Activated CD4-positive, alpha-beta memory T cell treated with anti-CD3 and anti-CD28 coated beads for 36 hours (primary cell): ENCODE results near the gene C3. TPM values are rescaled to one million over a fixed set of nuclear protein-coding genes. Genes with fewer than 3 reads are reported as not detected.
A peak's percentile ranks its signal among the peaks of the same experiment; 100 is the strongest.

Experiments used
- CTCF ChIA-PET: fragments of 350-600 bp; sonication (Branson Sonifier 250); formaldehyde crosslinking; loops from one replicate; lab custom pipeline; 2021; ENCODE audit warnings: antibody characterized with exemption, inconsistent platforms; lab: Charles Lee
- POLR2A ChIA-PET: fragments of 350-600 bp; sonication (Branson Sonifier 250); formaldehyde crosslinking; loops from one replicate; lab custom pipeline; 2021; ENCODE audit warnings: antibody characterized with exemption; lab: Charles Lee
- DNase-seq: peaks from one replicate; pipeline ENCODE4 v3.0.0-alpha.2; 2020
- H3K27ac Mint-ChIP-seq: one replicate; pipeline ENCODE4 v1.8.0; 2021; ENCODE audit warnings: mixed read lengths
- H3K27me3 Mint-ChIP-seq: one replicate; pipeline ENCODE4 v1.8.0; 2021; ENCODE audit warnings: mixed read lengths
- H3K36me3 Mint-ChIP-seq: one replicate; pipeline ENCODE4 v1.8.0; 2021; ENCODE audit warnings: mixed read lengths
- H3K4me1 Mint-ChIP-seq: one replicate; pipeline ENCODE4 v1.8.0; 2021; ENCODE audit warnings: low read depth, mixed read lengths
- H3K4me3 Mint-ChIP-seq: one replicate; pipeline ENCODE4 v1.8.0; 2021; ENCODE audit warnings: mild to moderate bottlenecking, mixed read lengths
- H3K9me3 Mint-ChIP-seq: one replicate; pipeline ENCODE4 v1.8.0; 2021; ENCODE audit warnings: mixed read lengths
- intact Hi-C: fragments of 100-400 bp; cut with micrococcal nuclease; formaldehyde crosslinking; loops from one replicate; pipeline ENCODE4 v1.15.1; 2023
- total RNA-seq, 2 experiments: library from RNA; stranded (reverse); gene quantifications; one replicate each; pipeline ENCODE4 v1.2.3, GENCODE V29; 2021

C3 gene
- total RNA-seq, 2 experiments from 2014 or later, result 1.2 to 2.4 TPM

- ChIA-PET POLR2A (interaction anchor here (0.5 to 3.6 kb wide), 8 partner anchors 36 to 127 kb away, joined by 3 to 27 read pairs (median 4); partner anchors contain the start of genes TNFSF14 and VAV1), CTCF (interaction anchor here (0.7 to 7.0 kb wide), 17 partner anchors 21 to 219 kb away, joined by 3 to 106 read pairs (median 4); partner anchors contain the start of genes SH2D3A and TNFSF14)
- H3K36me3 Mint-ChIP-seq, result peaks cover 22% of the 10 kb centered on the region
- peaks cover 30% of the 10 kb centered on the region for H3K4me1 Mint-ChIP-seq
- peak; percentile 81 for DNase-seq
- H3K27me3 Mint-ChIP-seq, result no peaks in the 10 kb centered on the region
- H3K27ac Mint-ChIP-seq, result peak overlapping the region; percentile 98
- H3K9me3 Mint-ChIP-seq, result no peaks in the 10 kb centered on the region
- peak overlapping the region; percentile 98 for H3K4me3 Mint-ChIP-seq
- intact Hi-C loops, result loop anchor here (1.0 to 10.0 kb wide), 6 partner anchors 62 to 362 kb away; partner anchors contain the start of genes ALKBH7 and PSPN
These were observed 15.9 kb upstream of the C3 start for GRCh38 chr19:6736169-6736916.

- intact Hi-C loops, result loop anchor here (5.0 to 10.0 kb wide), 3 partner anchors 118 to 361 kb away; partner anchors contain the start of genes ALKBH7 and PSPN
- ChIA-PET POLR2A (interaction anchor here (1.1 to 1.9 kb wide), 2 partner anchors 66 to 94 kb away, joined by 3 to 9 read pairs; partner anchors contain the start of gene TNFSF14), CTCF (interaction anchor here (1.1 to 7.0 kb wide), 13 partner anchors 20 to 218 kb away, joined by 3 to 106 read pairs (median 7); partner anchors contain the start of genes SH2D3A and TNFSF14)
- Mint-ChIP-seq H3K4me3 (peak overlapping the region; percentile 98), H3K4me1 (peaks cover 25% of the 10 kb centered on the region), H3K36me3 (peaks cover 22% of the 10 kb centered on the region), H3K27ac (peak overlapping the region; percentile 98), H3K9me3 (no peaks in the 10 kb centered on the region), H3K27me3 (no peaks in the 10 kb centered on the region)
- DNase-seq, result no peak
These were observed 14.9 kb upstream of the C3 start for GRCh38 chr19:6735181-6735911.

DNA sequence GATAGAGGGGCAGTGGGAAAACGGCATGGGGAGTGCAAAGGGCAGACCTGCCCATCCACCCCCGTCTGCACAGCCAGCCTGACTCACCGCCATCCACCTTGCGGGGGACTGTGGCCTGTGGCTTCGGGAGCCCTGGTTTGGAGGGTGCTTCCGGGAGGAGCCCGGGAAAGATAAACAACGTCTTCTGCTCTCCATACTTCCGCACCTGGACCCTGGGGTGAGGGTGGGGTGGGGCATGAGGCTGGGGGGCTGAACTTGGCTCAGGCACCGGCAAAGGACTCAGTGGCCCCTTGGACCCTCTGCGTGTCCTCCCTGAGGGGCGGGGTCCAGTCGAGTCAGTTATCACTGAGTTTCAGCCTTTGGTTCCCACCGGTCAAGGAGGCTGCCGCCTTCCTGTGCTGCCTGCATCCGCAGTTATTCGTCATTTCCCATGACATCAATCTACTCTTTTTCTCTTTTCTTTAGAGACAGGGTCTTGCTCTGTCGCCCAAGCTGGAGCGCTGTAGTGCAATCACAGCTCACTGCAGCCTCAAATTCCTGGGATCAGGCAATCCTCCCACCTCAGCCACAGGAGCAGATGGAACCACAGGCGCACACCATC is 13.7 kb upstream of the C3 start:
- intact Hi-C loops, result loop anchor here (10.0 kb wide), 1 partner anchor 359 kb away; the partner anchor contains the start of genes ALKBH7 and PSPN
- DNase-seq, result no peak
- no peak overlapping the region for H3K4me3 Mint-ChIP-seq
- peaks cover 23% of the 10 kb centered on the region for H3K4me1 Mint-ChIP-seq
- no peaks in the 10 kb centered on the region for H3K27me3 Mint-ChIP-seq
- no peak overlapping the region for H3K27ac Mint-ChIP-seq
- no peaks in the 10 kb centered on the region for H3K9me3 Mint-ChIP-seq
- ChIA-PET POLR2A (no interaction called here), CTCF (interaction anchor here (5.4 to 7.0 kb wide), 2 partner anchors 102 to 131 kb away, joined by 62 to 106 read pairs; no protein-coding TSS in a partner anchor)
- H3K36me3 Mint-ChIP-seq, result peaks cover 22% of the 10 kb centered on the region

DNA sequence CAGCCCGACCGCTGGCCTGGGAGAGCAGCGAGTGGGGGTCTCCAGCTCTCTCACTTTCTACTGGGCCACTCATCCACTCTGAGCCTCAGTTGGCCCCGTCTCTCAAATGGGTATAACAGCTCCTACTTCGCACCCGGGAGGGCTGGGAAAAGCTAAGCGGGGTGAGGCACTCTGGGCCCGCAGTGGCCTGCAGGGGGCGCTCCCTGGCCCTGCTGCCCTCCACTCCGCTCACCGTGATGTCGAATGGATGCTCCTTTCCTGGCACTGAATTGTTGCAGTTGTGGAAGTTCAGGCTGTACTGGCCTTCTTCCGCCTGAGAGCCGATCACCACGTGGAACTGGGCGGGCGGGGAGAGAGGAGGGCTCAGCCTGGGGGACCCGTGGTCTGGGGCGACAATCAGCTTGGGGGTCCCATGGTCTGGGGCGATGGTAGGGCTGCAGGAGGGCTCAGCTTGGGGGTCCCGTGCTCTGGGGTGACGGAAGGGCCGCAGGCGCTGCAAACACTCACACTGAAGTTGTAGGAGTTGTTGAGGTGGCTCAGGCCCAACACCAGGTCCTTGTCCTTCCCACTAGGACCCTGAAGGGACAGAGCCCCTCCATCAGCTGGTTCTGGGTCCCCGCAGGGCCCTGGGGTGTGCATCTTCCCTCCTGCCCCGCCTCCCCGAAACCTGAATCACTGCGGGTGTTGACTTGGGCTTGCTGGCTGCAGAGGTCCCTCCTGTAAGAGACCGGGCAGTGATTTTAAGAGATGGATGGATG is 13.1 kb upstream of the C3 start:
- intact Hi-C loops, result loop anchor here (10.0 kb wide), 1 partner anchor 359 kb away; the partner anchor contains the start of genes ALKBH7 and PSPN
- Mint-ChIP-seq H3K27me3 (no peaks in the 10 kb centered on the region), H3K4me1 (peaks cover 16% of the 10 kb centered on the region), H3K4me3 (no peak overlapping the region), H3K36me3 (peaks cover 22% of the 10 kb centered on the region), H3K9me3 (no peaks in the 10 kb centered on the region), H3K27ac (no peak overlapping the region)
- ChIA-PET CTCF (interaction anchor here (1.0 to 7.0 kb wide), 2 partner anchors 101 to 217 kb away, joined by 5 to 62 read pairs; no protein-coding TSS in a partner anchor), POLR2A (no interaction called here)
- no peak for DNase-seq

- no peak for DNase-seq
- no peaks in the 10 kb centered on the region for H3K9me3 Mint-ChIP-seq
- POLR2A ChIA-PET, result no interaction called here
- H3K36me3 Mint-ChIP-seq, result peaks cover 22% of the 10 kb centered on the region
- no peak overlapping the region for H3K27ac Mint-ChIP-seq
- no peaks in the 10 kb centered on the region for H3K27me3 Mint-ChIP-seq
- CTCF ChIA-PET, result interaction anchor here (1.0 kb wide), 1 partner anchor 216 kb away, joined by 5 read pairs; no protein-coding TSS in a partner anchor
- peaks cover 10% of the 10 kb centered on the region for H3K4me1 Mint-ChIP-seq
- H3K4me3 Mint-ChIP-seq, result no peak overlapping the region
- intact Hi-C loops, result loop anchor here (10.0 kb wide), 1 partner anchor 358 kb away; the partner anchor contains the start of genes ALKBH7 and PSPN
These were observed 12.4 kb upstream of the C3 start for GRCh38 chr19:6732803-6733337.

DNA sequence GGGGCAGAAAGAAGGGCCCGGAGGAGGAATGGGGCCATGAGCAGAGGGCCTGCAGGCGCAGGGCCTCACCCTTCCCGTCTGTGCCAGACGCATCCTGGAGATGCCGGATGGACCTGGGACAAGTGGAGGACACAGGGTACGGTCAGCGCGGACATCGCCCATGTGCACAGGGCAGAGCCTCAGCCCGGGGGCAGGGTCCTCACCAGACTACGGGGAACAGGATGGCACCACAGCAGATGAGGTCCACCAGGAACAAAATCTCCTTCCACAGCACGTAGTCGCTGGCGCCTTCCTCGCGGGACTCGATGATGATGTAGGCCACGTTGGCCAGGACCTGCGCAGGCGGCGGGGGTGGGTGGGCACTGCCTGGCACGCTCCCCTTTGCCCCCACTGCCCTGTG is 11.4 kb upstream of the C3 start:
- no peak overlapping the region for H3K27ac Mint-ChIP-seq
- ChIA-PET CTCF (no interaction called here), POLR2A (no interaction called here)
- no peaks in the 10 kb centered on the region for H3K27me3 Mint-ChIP-seq
- no peak overlapping the region for H3K4me3 Mint-ChIP-seq
- H3K4me1 Mint-ChIP-seq, result peaks cover 8% of the 10 kb centered on the region
- DNase-seq, result no peak
- peaks cover 22% of the 10 kb centered on the region for H3K36me3 Mint-ChIP-seq
- intact Hi-C loops, result loop anchor here (10.0 kb wide), 1 partner anchor 357 kb away; the partner anchor contains the start of genes ALKBH7 and PSPN
- H3K9me3 Mint-ChIP-seq, result no peaks in the 10 kb centered on the region

- no peak overlapping the region for H3K4me3 Mint-ChIP-seq
- peaks cover 4% of the 10 kb centered on the region for H3K4me1 Mint-ChIP-seq
- ChIA-PET CTCF (no interaction called here), POLR2A (no interaction called here)
- H3K27ac Mint-ChIP-seq, result no peak overlapping the region
- peaks cover 18% of the 10 kb centered on the region for H3K36me3 Mint-ChIP-seq
- DNase-seq, result no peak
- H3K27me3 Mint-ChIP-seq, result no peaks in the 10 kb centered on the region
- H3K9me3 Mint-ChIP-seq, result no peaks in the 10 kb centered on the region
- intact Hi-C loops, result loop anchor here (10.0 kb wide), 1 partner anchor 356 kb away; the partner anchor contains the start of genes ALKBH7 and PSPN
These were observed 10.7 kb upstream of the C3 start for GRCh38 chr19:6730941-6731670.

- peak; percentile 61 for DNase-seq
- intact Hi-C loops, result loop anchor here (10.0 kb wide), 1 partner anchor 355 kb away; the partner anchor contains the start of genes ALKBH7 and PSPN
- Mint-ChIP-seq H3K4me3 (no peak overlapping the region), H3K27me3 (no peaks in the 10 kb centered on the region), H3K4me1 (no peaks in the 10 kb centered on the region), H3K36me3 (peaks cover 17% of the 10 kb centered on the region), H3K9me3 (no peaks in the 10 kb centered on the region), H3K27ac (no peak overlapping the region)
- ChIA-PET POLR2A (no interaction called here), CTCF (no interaction called here)
These were observed 9.8 kb upstream of the C3 start for GRCh38 chr19:6730153-6730804.

DNA sequence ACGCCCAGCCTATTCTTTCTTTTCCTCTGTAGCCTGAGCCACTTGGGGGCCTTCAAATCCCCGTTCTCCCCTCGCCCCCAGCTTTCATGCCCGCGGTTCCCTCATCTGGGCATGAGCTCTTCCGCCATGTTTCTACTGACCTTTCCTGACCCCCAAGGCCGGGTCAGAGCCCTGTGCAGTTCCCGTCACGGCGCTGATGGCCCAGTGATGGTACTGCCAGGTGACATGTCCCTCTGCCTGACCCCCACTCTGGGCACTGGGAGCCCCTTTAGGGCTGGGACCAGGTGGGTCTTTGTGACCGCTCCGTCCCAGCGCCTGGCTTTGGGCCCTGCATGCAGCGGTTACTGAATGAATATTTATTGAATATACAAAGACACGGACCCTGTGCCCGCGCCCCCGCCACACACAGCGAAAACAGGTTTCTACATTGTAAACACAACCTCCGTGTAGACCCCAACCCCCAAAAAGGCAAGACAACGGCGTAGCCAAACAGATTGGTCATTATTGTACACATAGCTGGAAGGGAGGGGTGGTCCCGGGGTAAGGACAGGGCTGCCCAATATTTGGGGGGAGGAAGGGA is 9.2 kb upstream of the C3 start:
- DNase-seq, result no peak
- no peaks in the 10 kb centered on the region for H3K27me3 Mint-ChIP-seq
- intact Hi-C loops, result loop anchor here (10.0 kb wide), 1 partner anchor 355 kb away; the partner anchor contains the start of genes ALKBH7 and PSPN
- H3K4me1 Mint-ChIP-seq, result peaks cover 2% of the 10 kb centered on the region
- no peak overlapping the region for H3K4me3 Mint-ChIP-seq
- ChIA-PET CTCF (no interaction called here), POLR2A (no interaction called here)
- peaks cover 17% of the 10 kb centered on the region for H3K36me3 Mint-ChIP-seq
- no peaks in the 10 kb centered on the region for H3K9me3 Mint-ChIP-seq
- H3K27ac Mint-ChIP-seq, result no peak overlapping the region

DNA sequence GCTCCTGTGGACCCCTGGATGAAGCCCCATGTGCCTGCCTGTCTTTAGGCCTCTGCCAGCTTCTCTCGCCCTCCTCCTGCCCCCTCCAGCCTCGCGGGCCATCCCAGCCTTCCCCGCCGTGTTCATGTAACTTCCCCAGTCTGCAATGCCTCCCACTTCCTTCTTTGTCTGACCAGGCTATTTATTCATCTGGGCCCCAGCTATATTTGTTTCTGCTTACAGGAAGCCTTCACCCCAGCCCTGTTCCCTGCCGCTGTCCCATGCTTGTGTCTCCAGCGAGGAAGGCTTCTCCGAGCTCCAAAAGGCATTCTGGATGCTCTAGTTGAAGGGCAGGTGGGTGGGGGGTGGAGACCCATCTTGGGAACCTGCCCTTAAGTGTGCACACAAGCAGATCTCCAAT is 7.9 kb upstream of the C3 start:
- CTCF ChIA-PET, result no interaction called here
- Mint-ChIP-seq H3K4me1 (peaks cover 3% of the 10 kb centered on the region), H3K4me3 (no peak overlapping the region), H3K9me3 (no peaks in the 10 kb centered on the region), H3K27me3 (no peaks in the 10 kb centered on the region), H3K36me3 (peaks cover 12% of the 10 kb centered on the region), H3K27ac (no peak overlapping the region)
- no peak for DNase-seq
- POLR2A ChIA-PET, result no interaction called here
- intact Hi-C loops, result no loop called here
